OCI-LY7 (cell line): Measurements from ENCODE around the gene ARHGEF16.

Experiments used
- EZH2phosphoT487 ChIP-seq: fragments of 200-600 bp; sonication (generic); IDR thresholded peaks from 2 replicates; pipeline ENCODE4 v1.6.1; 2018; ENCODE audit warnings: low read depth, borderline replicate concordance, mild to moderate bottlenecking, mixed run types, antibody characterized with exemption, low read length, moderate library complexity, mixed read lengths
- TF ChIP-seq, protein P1 (sequence below): fragments of 200-600 bp; sonication (generic); conservative IDR thresholded peaks from 2 replicates; pipeline ENCODE4 v1.5.1; 2014; ENCODE audit warnings: mild to moderate bottlenecking, antibody characterized with exemption, low read length, moderate library complexity, mixed read lengths

DNA sequence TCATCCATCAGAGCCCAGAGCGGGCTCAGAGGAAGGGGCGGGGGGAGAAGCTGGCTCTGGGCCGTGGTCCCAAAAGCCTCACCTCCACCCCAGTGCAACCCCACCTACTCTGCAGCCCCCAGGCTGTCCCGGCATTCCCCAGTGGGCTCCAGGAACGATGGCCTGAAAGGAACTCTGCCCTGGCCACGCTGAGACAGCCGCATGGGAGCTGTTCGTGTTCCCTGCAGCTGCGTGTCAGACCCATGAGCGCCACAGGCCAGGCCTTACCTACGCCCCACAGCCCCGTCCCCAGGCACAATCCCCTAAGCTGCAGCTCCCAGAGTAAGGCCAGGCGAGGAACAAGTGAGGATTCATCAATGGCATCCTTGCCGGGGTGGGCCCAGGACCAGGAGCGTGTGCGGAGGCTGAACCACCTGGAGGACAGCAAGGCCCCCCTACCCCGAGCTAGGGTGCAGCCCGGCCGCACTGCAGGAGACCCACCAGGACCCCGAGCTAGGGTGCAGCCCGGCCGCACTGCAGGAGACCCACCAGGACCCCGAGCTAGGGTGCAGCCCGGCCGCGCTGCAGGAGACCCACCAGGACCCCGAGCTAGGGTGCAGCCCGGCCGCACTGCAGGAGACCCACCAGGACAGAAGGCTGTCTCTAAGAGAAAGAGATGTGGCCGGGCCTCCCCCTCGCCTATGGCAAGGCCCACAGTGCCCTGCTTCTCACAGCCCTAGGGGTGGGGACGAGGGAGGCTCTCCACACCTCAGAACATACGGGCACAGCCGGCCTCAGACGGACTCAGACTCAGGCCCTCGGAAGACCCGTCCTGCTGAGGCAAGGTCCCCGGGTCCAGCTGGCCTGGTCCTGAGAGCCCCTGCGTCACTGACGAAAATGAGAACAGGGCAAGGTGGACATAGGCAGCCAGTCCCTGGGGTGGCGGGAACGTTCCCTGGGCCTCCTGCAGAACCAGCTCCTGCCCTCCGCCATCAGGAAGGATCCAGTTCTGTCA is 26.5 kb upstream of the ARHGEF16 start:
- TF ChIP-seq, protein P1, sequence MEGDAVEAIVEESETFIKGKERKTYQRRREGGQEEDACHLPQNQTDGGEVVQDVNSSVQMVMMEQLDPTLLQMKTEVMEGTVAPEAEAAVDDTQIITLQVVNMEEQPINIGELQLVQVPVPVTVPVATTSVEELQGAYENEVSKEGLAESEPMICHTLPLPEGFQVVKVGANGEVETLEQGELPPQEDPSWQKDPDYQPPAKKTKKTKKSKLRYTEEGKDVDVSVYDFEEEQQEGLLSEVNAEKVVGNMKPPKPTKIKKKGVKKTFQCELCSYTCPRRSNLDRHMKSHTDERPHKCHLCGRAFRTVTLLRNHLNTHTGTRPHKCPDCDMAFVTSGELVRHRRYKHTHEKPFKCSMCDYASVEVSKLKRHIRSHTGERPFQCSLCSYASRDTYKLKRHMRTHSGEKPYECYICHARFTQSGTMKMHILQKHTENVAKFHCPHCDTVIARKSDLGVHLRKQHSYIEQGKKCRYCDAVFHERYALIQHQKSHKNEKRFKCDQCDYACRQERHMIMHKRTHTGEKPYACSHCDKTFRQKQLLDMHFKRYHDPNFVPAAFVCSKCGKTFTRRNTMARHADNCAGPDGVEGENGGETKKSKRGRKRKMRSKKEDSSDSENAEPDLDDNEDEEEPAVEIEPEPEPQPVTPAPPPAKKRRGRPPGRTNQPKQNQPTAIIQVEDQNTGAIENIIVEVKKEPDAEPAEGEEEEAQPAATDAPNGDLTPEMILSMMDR = no peak
- no peak for TF ChIP-seq EZH2phosphoT487
